Loucy (cell line): ENCODE results near the gene NAGS.

Experiments
- H2AFZ ChIP-seq: fragments of 200-600 bp; sonication (generic); 2 replicates; pipeline ENCODE4 v1.6.0; 2016; ENCODE audit warnings: antibody characterized with exemption, mild to moderate bottlenecking, low read length, moderate library complexity
- H3F3A ChIP-seq: fragments of 200-600 bp; 2 replicates; pipeline ENCODE4 v1.6.0; 2016; ENCODE audit warnings: antibody characterized with exemption, low read depth, mild to moderate bottlenecking
- H3K27me3 ChIP-seq: fragments of 200-600 bp; sonication (generic); 2 replicates; pipeline ENCODE4 v1.6.1; 2014; ENCODE audit warnings: low read length, mild to moderate bottlenecking; ENCODE audit not compliant: insufficient read depth, poor library complexity, severe bottlenecking
- H3K36me3 ChIP-seq: fragments of 200-600 bp; sonication (generic); 2 replicates; pipeline ENCODE4 v1.6.1; 2016; ENCODE audit warnings: low read length; ENCODE audit not compliant: insufficient read depth
- H3K4me1 ChIP-seq: fragments of 200-600 bp; sonication (generic); 2 replicates; pipeline ENCODE4 v1.5.1; 2014; ENCODE audit warnings: low read length, mild to moderate bottlenecking; ENCODE audit not compliant: insufficient read depth, poor library complexity, severe bottlenecking
- H3K4me2 ChIP-seq: fragments of 200-600 bp; sonication (generic); 2 replicates; pipeline ENCODE4 v1.6.0; 2014; ENCODE audit warnings: antibody characterized with exemption, low read length, low read depth, mild to moderate bottlenecking; ENCODE audit not compliant: poor library complexity, severe bottlenecking
- H3K4me3 ChIP-seq: fragments of 200-600 bp; sonication (generic); 2 replicates; pipeline ENCODE4 v1.5.1; 2014; ENCODE audit warnings: low read length, mild to moderate bottlenecking, mixed read lengths; ENCODE audit not compliant: poor library complexity, severe bottlenecking
- H3K79me2 ChIP-seq: fragments of 200-600 bp; sonication (generic); 2 replicates; pipeline ENCODE4 v1.6.1; 2014; ENCODE audit warnings: low read length; ENCODE audit not compliant: insufficient read depth
- H3K9ac ChIP-seq: fragments of 200-600 bp; sonication (generic); 2 replicates; pipeline ENCODE4 v1.6.0; 2014; ENCODE audit warnings: mild to moderate bottlenecking, low read depth, low read length, moderate library complexity; ENCODE audit not compliant: poor library complexity, severe bottlenecking
- H3K9me2 ChIP-seq: fragments of 200-600 bp; sonication (generic); replicated peaks from 2 replicates; pipeline ENCODE4 v1.6.1; 2016; ENCODE audit warnings: low read depth, low read length, mixed read lengths
- H3K9me3 ChIP-seq: fragments of 200-600 bp; sonication (generic); 2 replicates; pipeline ENCODE4 v1.6.1; 2014; ENCODE audit warnings: mild to moderate bottlenecking, antibody characterized with exemption, low read length, low read depth; ENCODE audit not compliant: insufficient read depth
- H4K20me1 ChIP-seq: fragments of 200-600 bp; sonication (generic); 2 replicates; pipeline ENCODE4 v1.6.0; 2014; ENCODE audit warnings: antibody characterized with exemption, low read length, mild to moderate bottlenecking; ENCODE audit not compliant: insufficient read depth, poor library complexity, severe bottlenecking
- EZH2phosphoT487 ChIP-seq: fragments of 200-600 bp; IDR thresholded peaks from 2 replicates; pipeline ENCODE4 v1.6.1; 2018; ENCODE audit warnings: antibody characterized with exemption, mild to moderate bottlenecking, moderate library complexity, borderline replicate concordance
- TF ChIP-seq, protein P1 (sequence below): fragments of 200-600 bp; sonication (generic); conservative IDR thresholded peaks from 2 replicates; pipeline ENCODE4 v1.5.1; 2014; ENCODE audit warnings: mild to moderate bottlenecking, antibody characterized with exemption, low read length

NAGS gene

DNA sequence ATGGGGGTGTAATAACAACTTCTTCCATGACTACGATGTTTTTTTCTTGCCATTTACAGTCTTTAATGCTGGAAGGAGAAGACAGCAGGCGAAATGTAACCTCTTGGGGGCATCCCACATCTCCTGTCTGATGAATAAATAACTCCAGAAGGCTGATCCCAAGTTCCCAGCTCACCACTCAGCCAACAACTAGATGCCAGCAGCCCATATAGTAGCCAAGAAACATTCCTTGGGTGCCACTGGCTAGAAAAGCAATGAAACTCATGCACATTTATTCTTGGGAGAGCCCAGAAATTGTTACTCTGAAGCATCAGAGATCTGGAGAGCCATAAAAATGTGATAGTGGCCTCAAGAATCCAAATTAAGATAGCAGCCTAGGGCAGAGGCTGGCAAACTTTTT, 33.0 kb downstream of the NAGS start:
- Histone ChIP-seq H3K4me3 (no peak overlapping the region), H4K20me1 (peaks cover 19% of the 10 kb centered on the region), H3K9me3 (no peaks in the 10 kb centered on the region), H3K79me2 (peaks cover 24% of the 10 kb centered on the region), H3K9ac (no peak overlapping the region), H3K9me2 (no peaks in the 10 kb centered on the region), H2AFZ (no peak overlapping the region), H3K4me1 (no peaks in the 10 kb centered on the region), H3F3A (no peaks in the 10 kb centered on the region), H3K27me3 (no peaks in the 10 kb centered on the region), H3K4me2 (no peak overlapping the region), H3K36me3 (peaks cover 56% of the 10 kb centered on the region; the same call in 1 of the 2 replicates)
- TF ChIP-seq EZH2phosphoT487: no peak
- TF ChIP-seq, protein P1, sequence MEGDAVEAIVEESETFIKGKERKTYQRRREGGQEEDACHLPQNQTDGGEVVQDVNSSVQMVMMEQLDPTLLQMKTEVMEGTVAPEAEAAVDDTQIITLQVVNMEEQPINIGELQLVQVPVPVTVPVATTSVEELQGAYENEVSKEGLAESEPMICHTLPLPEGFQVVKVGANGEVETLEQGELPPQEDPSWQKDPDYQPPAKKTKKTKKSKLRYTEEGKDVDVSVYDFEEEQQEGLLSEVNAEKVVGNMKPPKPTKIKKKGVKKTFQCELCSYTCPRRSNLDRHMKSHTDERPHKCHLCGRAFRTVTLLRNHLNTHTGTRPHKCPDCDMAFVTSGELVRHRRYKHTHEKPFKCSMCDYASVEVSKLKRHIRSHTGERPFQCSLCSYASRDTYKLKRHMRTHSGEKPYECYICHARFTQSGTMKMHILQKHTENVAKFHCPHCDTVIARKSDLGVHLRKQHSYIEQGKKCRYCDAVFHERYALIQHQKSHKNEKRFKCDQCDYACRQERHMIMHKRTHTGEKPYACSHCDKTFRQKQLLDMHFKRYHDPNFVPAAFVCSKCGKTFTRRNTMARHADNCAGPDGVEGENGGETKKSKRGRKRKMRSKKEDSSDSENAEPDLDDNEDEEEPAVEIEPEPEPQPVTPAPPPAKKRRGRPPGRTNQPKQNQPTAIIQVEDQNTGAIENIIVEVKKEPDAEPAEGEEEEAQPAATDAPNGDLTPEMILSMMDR: no peak

DNA sequence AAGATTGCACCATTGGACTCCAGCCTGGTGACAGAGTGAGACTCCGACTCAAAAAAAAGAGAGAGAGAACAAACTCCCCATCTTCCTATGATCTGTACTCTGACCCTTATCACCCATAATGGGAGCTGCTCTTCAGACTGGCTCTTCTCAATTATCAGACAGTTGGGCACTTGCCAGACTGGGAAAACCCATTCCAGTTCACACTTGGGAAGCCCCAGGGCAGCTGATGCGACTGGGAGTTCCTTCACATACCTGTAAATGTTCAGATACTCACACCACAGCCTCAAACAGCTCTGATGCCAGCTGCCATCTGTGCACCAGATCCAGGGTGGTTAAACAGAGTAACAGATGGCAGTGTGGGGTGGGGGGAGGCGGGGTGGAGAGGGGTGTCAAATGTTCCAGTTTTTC, 34.2 kb downstream of the NAGS start:
- Histone ChIP-seq H3K79me2 (peaks cover 32% of the 10 kb centered on the region), H3K9ac (no peak overlapping the region), H3K27me3 (no peaks in the 10 kb centered on the region), H3K9me3 (no peaks in the 10 kb centered on the region), H3K4me2 (no peak overlapping the region), H3F3A (no peaks in the 10 kb centered on the region), H3K9me2 (no peaks in the 10 kb centered on the region), H3K4me3 (no peak overlapping the region), H4K20me1 (peaks cover 19% of the 10 kb centered on the region), H3K4me1 (no peaks in the 10 kb centered on the region), H3K36me3 (peaks cover 50% of the 10 kb centered on the region; the same call in 1 of the 2 replicates), H2AFZ (no peak overlapping the region)
- TF ChIP-seq, protein P1: no peak
- TF ChIP-seq EZH2phosphoT487: no peak

DNA sequence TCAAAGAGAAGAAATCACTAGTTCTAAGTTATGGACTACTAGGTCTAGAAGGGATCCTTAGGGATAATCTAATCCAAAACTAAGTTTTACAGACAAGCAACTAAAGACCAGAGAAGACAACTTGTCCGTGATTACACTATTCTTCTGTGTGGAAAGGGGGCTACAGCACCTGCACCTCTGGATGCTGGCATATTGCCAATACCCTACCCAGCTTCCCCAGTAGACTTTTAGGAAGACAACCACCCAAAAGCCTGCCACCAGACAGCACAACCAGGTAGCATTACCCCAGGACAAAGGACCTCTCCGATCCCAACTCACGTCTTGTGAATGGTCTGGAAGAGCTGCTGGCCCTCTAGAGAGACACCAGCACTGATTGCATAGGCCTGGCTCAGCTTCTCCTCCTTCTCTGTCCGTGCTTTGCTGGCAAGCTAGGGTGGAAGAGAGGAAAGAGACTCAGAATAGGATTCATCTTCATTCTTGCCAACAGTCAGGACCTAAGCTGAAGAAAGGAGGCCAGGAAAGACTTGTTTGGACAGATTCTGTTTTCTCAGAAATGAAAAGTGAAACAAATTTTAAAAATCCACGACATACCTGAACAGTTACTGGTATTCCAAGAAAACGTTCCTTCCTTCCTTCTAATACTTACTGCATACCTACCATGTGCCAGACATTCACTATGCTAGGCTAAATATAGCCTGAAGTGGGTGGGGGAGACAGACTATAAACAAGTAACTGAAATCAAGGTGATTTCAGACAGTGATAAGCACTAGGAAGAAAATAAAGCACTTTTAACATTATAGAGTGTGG, 35.6 kb downstream of the NAGS start:
- Histone ChIP-seq H3K9me2 (no peaks in the 10 kb centered on the region), H3F3A (no peaks in the 10 kb centered on the region), H3K4me1 (no peaks in the 10 kb centered on the region), H3K79me2 (peaks cover 45% of the 10 kb centered on the region), H3K27me3 (no peaks in the 10 kb centered on the region), H3K4me2 (no peak overlapping the region), H3K4me3 (no peak overlapping the region), H4K20me1 (peaks cover 30% of the 10 kb centered on the region), H3K36me3 (peaks cover 41% of the 10 kb centered on the region; the same call in 1 of the 2 replicates), H2AFZ (no peak overlapping the region), H3K9ac (no peak overlapping the region), H3K9me3 (no peaks in the 10 kb centered on the region)
- no peak for TF ChIP-seq EZH2phosphoT487
- TF ChIP-seq, protein P1: no peak
